ENCODE data around the gene EPHB4.

The EPHB4 gene

DNA sequence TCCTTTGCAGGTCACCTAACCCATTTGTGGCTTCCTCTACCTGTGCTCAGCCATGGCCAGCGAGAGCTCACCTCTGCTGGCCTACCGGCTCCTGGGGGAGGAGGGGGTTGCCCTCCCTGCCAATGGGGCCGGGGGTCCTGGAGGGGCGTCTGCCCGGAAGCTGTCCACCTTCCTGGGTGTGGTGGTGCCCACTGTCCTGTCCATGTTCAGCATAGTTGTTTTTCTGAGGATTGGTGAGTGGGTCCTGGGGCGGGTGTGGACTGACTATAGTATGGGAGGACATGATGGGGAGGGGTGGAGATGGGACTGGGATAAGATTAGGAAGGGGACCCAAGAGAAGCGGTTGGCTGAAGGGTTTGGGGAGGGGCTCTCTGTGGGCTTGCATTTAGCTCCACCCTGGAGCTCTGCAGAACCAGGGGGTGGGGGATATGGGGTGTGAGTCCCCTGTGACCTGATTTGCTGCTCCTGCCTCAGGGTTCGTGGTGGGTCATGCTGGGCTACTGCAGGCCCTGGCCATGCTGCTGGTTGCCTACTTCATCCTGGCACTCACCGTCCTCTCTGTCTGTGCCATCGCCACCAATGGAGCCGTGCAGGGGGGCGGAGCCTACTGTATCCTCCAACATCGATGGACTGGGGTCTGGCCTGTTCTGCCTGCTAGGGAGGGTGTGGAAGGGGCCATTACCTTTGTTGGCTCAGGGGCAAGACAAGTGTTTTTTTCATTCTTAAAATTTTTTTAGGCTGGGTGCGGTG is 27.0 kb upstream of the EPHB4 start:
- no peak for DNase-seq (ENCODE audit: low read depth in 1 of 2, low spot score in 1 of 2)

DNA sequence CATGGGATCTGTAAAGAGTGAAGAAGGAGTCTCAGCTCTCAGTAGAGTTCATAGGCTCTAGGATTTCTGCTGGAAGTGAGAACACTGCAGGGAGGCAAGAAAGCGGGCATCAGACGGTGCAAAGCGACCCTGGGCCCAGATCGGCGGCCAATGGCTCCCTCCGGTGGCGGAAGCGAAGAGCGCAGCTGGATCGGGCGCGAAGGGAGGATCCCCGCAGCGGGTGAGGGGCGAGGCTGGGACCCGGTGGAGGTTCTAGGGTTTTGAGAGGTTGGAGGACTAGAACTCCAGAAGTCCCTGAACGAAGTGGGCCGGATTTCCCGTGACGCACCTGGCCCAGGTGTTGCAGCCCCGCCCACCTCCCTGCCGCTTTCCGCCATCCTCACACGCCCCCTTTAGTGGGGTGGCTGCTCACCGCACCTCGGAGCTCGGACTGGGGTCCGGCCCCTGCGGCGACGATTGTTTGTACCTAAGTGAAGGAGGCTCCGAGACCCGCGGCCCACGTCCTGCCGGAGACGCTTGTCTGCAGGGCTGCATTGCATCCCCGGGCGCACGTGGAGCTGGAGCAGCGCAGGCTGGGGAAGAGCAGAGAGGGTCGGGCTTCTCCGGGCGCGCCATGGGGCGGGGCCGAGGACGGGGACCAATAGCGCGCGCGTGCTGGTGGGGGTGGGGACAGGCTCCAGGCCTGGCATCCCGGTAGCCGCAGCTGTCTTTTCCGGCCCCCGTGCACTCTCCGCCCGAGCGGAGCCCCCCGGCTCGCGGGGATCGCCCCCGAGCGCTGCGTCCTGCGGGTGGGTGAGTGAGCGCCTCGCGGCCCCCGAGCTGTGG is 24.9 kb upstream of the EPHB4 start, which contains the start of gene SLC12A9:
Gene SLC12A9 (plus strand): TSS at position 666 of the 825 bp plus-strand sequence. CDS start 1,485 bp downstream, outside the sequence.
- peak; percentile 63 to 81 for DNase-seq (ENCODE audit: low read depth in 1 of 2, low spot score in 1 of 2)

DNA sequence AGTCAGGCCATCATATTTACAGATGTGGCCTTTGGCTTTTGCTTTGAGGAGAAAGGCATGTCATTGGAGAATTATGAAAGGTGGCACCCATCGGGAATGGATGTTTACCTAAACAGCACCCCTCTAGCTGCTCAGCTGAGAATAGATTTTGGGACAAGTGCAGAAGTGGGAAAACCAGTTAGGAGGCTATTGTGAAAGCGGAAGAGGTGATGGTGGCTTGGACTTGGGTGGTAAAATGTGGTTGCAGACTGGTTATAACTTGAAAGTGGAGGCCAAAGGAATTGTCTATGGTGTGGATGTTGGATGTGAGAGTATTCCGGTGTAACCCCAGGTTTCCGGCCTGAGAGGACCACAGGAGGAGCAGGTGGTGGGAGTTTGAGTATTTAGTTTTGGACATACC is 20.0 kb upstream of the EPHB4 start:
- no peak for DNase-seq (ENCODE audit: low read depth in 1 of 2, low spot score in 1 of 2)

DNA sequence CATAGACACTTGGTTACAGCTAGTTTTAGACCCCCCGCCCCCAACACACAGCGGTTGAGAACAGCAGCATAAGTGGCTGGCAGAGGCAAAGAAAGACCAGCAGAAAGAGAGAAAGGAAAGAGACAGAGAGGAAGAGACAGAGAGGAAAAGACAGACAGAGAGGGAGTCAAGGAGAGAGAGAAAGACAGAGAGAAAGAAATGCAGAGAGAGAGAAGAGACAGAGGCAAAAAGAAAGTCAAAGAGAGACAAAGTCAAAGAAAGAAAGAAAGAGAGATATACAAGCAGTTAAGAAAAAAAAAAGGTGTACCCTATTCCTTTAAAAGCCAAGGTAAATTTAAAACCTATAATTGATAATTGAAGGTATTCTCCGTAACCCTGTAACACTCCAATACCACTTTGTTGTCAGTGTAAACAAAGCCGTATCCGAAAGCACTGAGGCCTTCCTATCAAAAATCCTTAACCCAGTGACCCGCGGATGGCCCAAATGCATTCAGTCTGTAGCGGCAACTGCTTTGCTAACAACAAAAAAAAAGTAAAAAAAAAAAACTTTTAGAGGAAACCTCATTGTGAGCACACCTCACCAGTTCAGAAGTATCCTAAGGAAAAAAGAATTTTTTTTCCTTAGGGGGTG is 13.3 kb upstream of the EPHB4 start:
- DNase-seq (ENCODE audit: low read depth in 1 of 2, low spot score in 1 of 2), result no peak

DNA sequence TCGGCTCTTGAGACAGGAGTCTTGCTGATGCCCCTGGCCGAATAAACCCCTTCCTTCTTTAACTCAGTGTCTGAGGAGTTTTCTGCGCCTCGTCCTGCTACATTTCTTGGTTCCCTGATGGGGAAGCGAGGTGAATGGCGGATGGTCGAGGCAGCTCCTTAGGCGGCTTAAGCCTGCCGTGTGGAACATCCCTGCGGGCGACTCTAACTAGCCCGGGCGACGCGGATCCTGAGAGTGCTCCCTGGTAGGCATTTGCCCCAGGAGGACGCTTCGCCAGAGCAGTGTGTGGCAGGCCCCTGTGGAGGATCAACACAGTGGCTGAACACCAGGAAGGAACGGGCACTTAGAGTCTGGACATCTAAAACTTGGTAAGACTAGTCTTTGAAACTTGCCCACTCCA is 12.0 kb upstream of the EPHB4 start:
- no peak for DNase-seq (ENCODE audit: low read depth in 1 of 2, low spot score in 1 of 2)

DNA sequence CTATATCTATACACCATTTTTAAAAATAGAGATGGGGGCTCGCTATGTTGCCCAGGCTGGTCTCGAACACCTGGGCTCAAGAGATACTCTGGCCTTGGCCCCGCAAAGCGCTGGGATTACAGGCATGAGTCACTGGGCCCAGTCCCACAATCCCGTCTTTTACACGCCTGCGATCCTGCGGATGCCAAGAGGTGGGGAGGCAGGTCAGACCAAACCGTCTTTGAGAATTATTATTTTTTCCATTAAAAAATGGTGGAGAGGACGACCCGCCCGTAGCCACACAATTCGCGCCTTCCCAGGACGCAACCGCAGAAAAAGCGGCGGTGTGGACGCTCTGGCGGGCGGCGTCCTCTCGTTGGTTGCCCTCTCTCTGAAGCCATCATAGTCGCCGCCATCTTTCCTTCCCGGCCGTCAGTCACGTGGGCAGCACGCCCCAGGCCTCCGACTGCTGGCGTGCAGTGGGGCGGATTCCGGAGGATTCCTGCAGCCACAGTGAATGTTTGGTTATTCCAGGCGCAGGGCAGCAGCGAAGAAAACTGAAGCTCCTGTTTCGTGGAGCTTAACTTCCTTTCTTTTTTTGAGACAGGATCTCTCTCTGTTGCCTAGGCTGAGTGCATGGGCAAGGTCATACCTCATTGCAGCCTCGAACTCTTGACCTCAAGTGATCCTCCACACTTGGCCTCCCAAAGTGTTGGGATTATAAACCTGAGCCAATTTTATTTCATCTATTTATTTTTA is 9.9 kb upstream of the EPHB4 start:
- DNase-seq (ENCODE audit: low read depth in 1 of 2, low spot score in 1 of 2), result peak; percentile 53 to 70

DNA sequence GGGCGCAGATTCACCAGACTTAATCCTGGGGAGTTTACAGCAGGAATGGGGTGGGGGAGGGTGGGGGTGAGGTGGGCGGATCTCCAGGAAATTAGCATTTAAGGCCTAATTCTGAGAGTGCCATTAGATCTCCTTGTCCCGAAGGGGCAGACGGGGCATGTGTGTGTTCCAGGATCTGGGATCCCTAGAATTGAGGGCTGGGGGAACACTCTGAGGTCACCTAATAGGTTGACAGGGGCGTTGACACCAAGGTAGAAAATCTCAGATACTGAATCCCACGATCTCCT is 9.4 kb upstream of the EPHB4 start:
- no peak for DNase-seq (ENCODE audit: low read depth in 1 of 2, low spot score in 1 of 2)

DNA sequence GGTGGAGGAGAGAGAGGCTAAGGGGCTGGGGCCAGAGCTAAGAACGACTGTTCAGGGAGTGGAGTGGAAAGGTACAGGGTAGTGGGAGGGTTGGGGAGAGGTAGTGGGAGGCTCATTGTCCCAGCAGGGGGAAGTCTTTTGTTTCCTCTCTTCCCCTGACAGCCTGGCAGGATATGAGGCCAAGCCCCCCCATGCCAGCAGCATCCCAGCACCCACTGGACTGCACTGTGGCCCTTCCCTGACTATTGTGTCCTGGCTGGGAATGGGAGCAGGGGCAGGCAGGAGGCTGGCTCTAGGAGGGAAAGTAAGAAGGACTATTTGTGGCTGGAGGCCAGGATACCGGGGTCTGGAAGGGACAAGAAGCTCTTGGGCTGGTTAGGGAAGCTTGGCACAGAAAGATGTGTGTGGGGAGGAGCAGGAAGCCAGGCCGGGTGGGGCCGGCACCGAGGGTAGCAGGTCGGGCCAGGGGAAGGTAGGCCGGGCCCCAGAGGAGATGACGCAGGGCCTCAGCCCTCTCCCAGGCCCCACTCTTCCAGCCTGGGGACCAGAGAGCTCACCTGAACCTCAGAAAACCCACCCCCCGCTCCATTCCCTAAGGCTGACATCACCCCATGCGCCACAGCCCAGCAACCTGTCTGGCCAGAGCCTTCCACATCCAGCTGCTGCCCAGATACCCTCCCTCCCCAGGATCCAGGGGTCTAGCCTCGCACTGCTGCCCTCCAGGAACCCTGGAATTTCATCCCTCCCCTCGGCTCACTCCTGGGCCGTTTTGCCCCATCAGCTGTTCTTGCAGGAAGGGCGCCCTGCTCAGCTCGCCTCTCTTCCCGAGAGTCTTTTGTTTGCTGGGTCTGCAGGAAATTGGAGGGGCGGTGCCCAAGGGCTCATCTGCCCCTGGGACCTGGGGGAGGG is 8.8 kb upstream of the EPHB4 start:
- DNase-seq (ENCODE audit: low read depth in 1 of 2, low spot score in 1 of 2), result no peak

DNA sequence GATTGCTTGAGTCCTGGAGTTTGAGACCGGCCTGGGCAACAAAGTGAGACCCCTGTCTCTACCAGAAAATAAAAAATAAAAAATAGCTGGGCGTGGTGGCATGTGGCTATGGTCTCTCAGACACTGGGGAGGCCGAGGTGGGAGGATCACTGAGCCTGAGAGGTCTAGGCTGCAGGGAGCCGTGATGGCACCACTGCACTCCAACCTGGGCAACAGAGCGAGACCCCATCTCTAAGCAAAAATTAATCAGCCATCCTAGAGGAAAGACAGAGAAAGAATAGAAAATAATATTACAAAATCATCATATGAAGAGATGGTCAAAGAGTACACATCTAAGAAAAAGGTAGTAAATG is 4.9 kb upstream of the EPHB4 start:
- DNase-seq (ENCODE audit: low read depth in 1 of 2, low spot score in 1 of 2), result no peak

DNA sequence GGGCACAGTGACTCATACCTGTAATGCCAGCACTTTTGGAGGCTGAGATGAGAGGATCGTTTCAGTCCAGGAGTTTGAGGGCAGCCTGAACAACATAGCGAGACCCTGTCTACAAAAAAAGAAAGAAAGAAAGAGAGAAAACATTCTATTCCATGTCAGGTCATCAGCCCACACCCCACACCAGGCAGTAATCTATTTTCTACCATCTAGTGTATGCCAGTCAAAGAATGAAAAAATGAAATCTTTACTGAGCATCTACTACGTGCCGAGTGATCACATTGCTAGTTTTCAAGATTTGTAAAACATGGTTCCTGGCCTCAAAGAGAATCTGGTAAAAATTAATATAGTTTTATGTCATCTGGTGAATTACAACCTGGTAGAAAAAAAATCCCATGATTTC is 3.1 kb upstream of the EPHB4 start:
- no peak for DNase-seq (ENCODE audit: low read depth in 1 of 2, low spot score in 1 of 2)

DNA sequence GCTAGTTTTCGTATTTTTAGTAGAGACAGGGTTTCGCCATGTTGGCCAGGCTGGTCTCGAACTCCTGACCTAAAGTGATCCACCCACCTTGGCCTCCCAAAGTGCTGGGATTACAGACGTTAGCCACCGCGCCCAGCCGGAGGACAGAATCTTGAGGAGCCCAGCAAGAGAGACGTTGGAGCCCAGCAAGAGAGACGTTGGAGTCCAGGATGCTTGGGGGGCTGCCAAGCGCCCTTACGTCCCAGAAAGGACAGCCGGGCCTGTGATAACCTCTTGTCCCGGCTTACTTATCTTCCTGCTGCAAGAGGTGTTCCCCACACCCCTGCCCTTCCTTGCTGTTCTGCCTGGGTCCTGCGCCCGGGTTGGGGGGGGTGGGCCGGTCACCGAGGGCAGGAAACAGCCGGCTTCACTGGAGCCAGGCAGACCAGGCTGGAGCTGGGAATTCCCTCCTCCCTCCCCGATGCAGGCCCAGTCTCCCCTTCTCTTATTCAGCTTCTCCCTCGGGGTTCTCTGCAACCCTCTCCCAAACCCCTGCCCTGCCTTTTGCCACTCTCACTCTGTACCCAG is 1.9 kb upstream of the EPHB4 start:
- no peak for DNase-seq (ENCODE audit: low read depth in 1 of 2, low spot score in 1 of 2)

DNA sequence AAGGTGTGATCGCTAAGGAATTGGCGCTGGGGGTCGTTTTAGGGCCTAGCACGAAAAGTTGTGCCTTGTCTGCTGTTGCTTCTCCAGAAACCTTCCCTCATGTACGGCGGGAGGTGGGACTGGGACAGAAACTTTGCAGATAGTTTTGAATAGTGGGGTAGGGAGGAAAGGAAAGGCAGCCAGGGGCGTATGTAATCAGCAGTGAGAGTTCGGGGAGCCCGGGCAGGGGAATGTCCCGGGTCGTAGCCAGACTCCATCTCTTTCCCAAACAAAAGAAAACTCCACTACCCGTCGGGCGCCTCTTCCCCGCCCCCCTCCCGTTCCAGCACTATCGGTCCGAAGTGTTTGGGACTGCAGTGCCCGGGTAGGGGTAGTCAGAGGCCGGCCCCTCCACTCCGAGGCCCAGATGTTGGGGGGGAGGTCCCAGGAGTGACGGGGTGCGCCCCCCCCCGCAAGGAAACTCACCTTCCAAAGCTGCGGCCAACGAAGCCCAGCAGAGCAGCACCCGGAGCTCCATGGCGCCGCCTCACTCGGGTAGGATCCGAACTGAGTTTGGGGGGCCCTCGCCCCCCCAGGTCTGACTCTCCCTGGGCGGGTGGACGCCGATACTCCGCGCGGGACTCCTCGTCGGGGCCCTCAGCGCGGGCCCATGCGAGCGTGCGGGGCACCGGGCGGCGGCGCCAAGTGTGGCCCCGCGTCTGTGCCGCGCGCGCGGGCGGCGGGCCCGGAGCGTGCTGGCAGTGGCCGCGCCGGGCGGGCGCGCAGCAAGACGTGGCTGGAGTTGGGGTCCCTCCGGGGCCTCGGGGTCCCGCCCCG is 601 bp downstream of the EPHB4 start:
- DNase-seq (ENCODE audit: low read depth in 1 of 2, low spot score in 1 of 2), result no peak

DNA sequence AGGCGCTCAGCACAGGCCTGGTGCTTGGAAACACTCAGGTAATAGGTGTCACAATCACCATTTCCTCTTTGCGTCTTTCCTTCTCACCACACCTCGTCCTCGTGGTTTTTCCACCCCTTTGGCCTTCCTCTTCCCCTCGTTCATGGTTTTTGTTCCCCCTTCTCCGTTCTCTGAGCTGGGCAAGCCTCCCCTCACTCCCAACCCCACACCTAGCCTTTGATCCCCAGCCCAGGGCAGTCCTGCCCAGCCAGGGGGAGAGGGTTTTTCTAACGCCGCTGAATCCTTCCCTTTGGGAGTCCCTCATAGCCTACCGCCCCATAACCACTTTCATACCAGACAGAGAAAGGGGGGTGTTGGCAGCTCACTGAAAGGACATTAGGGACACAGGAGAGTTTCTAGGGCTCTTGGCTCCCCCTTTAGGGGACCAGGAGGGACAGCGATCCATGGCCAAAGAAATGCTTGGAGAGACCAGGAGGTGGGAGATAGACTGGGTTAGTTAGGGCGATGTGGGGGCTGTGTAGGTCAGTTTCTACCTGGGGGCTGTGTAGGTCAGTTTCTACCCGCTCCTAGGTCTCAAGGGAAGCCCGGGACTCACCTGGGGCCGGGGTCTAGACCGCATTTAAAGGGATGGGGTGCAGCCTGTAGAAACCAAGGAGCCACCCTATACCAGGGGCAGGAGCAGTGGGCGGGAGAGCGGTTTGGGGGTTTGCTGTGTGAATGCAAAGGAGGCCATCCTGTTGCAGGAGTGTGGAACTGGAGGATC is 1.4 kb downstream of the EPHB4 start:
- no peak for DNase-seq (ENCODE audit: low read depth in 1 of 2, low spot score in 1 of 2)

DNA sequence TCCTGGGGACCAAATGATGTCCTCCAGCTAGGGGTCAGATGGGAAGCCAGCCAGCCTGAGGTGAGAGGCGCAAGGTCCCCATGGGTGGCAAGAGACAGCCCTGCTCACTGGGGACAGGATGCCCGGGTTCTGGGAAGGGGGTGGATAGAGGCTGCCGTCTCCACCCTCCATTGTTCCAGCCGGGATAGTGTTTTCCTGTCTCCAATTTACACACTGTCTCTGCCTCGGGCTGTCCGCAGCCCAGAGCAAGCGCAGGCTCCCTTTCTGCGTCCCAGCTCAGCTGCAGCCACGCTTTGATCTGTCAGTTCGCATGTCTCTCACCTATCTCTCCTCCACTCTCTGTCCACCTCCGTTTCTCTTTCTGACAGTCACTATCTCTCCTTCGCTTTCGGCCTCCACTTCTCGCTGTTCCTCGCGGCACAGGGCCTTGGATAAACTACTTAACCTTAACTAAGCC is 2.1 kb downstream of the EPHB4 start:
- DNase-seq (ENCODE audit: low read depth in 1 of 2, low spot score in 1 of 2), result no peak

DNA sequence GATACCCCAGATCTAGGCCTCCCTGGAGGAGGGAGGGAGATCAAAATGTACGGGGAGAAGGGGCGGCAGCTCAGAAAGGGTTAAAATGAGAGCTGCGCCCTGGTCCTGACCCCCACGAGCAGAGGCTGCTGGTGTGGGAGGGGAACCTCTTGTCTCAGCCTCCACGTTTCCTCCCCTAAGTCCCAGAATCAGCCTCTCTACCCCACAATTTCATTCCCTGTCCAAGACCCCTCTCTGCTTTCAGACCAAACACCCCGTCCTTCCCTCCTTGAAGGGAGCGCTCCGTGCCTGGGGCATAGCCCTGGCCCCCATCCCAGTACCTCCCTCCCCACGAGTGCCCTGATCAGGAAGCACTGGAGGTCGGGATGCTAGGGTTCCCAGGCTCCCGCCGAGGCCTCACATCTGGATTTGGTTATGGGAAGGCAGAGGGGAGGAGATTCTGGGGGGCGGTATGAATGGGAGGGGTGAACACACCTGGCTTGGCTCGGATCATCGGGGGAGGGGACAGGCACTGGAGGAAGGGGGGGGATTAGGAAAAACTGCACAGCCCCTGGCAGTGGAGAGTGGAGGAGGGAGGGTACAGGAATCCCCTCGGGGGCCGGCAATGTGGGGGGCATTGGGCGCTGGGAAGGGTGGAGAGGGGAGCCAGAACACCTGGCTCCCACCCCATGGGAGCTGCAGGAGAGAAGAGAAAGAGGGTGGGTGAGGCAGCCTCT is 2.7 kb downstream of the EPHB4 start:
- DNase-seq (ENCODE audit: low read depth in 1 of 2, low spot score in 1 of 2), result no peak

DNA sequence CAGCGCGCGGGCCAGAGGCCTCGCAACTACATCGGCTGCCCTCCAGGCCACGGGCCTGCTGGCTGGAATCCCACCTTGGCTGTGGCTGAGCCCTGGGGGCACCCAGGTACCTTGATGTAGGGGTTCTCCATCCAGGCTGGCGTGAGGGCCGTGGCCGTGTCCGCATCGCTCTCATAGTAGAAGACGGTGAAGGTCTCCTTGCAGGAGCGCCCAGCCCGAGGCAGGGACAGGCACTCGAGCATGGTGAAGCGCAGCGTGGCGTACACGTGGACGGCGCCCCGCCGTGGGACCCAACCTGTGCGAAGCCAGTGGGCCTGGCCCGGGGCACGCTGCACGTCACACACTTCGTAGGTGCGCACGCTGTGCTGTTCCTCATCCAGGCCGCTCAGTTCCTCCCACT is 3.8 kb downstream of the EPHB4 start:
- no peak for DNase-seq (ENCODE audit: low read depth in 1 of 2, low spot score in 1 of 2)

DNA sequence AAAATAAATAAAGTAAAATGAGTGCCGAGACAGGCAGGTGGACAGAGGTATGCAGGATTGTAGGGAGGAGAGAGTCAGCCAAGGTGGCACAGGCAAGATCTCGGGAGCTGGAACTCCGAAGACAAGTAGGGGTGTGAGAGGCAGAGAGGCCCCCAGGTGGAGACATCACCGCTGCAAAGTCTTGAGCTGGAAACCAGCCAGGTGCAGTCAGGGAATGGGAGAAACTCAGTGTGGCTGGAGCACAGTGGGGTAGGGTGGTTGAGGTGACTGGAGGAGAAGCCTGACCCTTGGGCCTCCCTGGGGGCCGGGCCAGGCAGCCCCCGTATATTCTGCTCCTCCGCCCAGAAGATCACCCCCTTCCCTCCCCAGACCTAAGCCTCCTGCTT is 4.2 kb downstream of the EPHB4 start:
- DNase-seq (ENCODE audit: low read depth in 1 of 2, low spot score in 1 of 2), result no peak

All from stimulated activated CD4-positive, alpha-beta T cell treated with anti-CD3 and anti-CD28 coated beads, Interleukin-15, amount 100 ng/mL, for 1 hour (primary cell).